ENCODE data around the gene NEU4. TPM values are rescaled to one million over a fixed set of nuclear protein-coding genes. Genes with fewer than 3 reads are reported as not detected.
"Not testable (repeated sequence)": the region's sequence is repeated elsewhere in the genome, so short reads cannot be mapped to it uniquely, and the experiment has no call there.

Gene NEU4
- total RNA-seq, 1 donor from 2014 or later = under 0.01 TPM

GRCh38 chr2:241833101-241833663 is 24.2 kb downstream of the NEU4 start:
- peak in 1 of 2 donors; percentile 13 for DNase-seq (ENCODE audit: low read depth in 2 of 2)

- DNase-seq (ENCODE audit: low read depth in 2 of 2) = not testable (repeated sequence)
Observed at GRCh38 chr2:241833756-241834526, 24.9 kb downstream of the NEU4 start.

GRCh38 chr2:241834527-241835210 is 25.7 kb downstream of the NEU4 start:
- no peak for DNase-seq (ENCODE audit: low read depth in 2 of 2)

GRCh38 chr2:241835611-241836010 is 26.6 kb downstream of the NEU4 start:
- no peak for DNase-seq (ENCODE audit: low read depth in 2 of 2)

DNA sequence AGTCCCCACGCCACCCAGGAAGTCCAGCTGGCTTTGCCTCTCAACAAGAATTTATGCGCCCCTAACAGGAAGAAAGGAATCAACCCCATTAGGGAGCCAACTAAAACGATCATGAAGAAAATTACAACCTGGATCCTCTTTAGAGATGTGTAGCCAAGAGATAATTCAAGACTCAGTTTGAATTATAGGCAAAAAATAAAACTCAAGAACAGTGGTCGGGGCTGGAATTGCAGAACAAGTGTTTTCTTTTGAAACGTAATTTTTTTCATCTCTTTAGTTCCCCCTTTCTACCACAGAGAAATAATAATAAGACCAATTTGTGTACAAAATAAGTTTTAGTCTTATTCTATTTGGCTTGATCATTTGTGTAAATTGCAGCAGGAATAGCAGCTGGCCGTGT is 27.3 kb downstream of the NEU4 start:
- DNase-seq (ENCODE audit: low read depth in 2 of 2) = no peak

DNA sequence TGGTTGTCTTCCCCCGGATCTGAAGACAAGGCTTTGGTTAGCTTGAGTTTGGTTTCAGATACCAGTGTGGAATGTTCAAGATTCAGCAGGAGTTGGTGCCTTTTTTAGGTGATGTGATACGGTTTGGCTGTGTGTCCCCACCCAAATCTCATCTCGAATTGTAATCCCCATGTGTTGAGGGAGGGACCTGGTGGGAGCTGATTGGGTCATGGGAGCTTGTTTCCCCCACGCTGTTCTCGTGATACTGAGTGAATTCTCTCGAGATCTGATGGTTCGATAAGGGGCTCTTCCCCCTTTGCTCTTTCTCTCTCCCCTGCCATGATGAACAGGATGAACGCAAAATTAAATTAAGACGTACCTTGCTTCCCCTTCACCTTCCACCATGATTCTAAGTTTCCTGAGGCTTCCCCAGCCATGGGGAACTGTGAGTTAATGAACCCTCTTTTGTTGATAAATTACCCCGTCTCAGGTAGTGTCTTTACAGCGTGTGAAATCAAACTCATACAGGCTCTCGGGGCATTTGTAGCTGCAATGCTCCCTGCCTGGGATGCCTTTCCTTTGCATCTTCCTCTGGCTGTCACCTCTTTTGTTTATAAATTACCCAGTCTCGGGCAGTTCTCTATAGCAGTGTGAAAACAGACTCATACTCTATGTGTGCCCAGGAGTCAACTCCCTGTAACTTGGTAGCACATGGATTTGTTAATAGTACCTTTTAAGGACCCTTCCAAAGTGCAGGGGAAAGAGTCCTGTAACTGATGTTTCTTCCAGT is 28.4 kb downstream of the NEU4 start:
- DNase-seq (ENCODE audit: low read depth in 2 of 2) = no peak

DNA sequence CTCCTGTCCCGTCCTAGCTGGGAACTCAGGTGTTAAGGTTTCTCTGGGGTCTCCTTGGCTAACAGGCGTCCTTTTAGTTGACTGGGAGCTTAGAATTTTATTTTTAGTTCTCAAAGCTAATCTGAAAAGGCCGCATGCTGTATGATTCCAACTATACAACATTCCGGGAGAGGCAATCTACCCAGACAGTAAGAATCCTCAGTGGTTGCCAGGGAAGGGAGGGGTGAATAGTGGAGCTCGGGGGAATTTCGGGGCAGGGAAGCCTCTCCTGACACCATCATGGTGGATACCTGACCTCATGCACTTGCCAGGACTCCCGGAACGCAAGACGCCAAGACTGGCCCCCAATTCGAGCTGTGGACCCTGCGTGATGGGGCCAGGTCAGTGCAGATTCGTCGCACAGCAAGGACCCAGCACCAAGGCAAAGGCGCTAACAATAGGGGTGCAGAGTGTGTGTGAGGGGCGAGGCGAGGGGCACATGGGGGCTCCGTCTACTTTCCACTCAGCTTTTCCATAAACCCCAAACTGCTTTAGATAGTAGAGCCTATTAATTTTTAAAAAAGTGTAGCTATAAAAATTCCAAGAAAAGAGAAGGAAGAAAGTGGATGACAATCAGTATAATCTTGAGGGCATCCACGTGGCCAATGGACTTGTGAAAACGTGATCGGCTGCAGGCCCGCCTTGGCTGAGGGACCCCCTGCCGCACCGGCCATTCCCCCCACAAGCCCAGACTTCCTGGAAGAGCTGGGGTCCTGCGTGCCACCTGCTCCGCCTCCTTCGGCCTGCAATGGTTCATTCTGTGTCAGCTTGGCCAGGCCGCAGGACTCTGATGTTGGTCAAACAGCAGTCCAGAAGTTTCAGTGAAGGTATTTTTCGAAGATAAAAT is 32.4 kb downstream of the NEU4 start:
- no peak for DNase-seq (ENCODE audit: low read depth in 2 of 2)

DNA sequence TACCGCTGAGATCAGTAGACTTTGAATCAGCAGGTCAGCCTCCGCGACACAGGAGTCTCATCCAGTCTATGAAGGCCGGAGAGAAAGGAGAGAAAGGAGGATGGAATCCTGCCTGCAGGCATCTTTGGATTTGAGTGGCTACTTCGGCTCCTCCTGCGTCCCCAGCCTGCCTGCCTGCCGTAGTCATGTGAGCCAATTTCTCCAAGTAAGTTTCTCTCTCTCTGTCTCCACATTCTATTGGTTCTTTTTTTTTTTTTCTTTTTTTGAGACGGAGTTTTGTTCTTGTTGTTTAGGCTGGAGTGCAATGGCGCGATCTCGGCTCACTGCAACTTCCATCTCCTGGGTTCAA is 33.0 kb downstream of the NEU4 start:
- DNase-seq (ENCODE audit: low read depth in 2 of 2) = no peak

DNA sequence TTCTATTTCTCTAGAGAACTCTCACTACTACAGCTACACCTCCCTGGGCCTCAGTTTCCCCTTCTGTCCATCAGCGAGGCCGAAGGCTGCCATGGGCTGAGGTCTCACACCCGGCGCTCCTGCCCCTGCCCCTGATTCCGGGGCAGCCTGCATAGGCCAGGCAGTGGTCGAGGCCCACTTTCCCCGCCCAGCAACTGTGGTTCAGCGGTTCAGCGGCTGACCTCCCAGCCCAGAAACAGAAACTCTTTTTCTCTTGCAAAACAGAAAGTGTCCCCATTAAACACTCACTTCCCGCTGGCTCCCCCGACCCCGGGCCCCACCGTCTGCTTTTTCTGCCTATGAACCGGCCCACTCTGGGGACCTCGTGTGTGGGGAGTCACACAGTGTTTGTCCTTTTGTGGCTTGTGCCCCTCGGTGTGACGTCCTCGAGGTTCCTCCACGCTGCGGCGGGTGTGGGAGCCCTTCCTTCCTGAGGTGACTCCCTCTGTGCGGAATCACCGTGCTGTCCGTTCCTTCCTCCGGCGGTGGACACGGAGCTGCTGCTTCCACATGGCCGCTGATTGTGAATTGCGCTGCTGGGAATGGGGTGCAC is 33.7 kb downstream of the NEU4 start:
- DNase-seq (ENCODE audit: low read depth in 2 of 2) = peak; percentile 10 to 59

DNA sequence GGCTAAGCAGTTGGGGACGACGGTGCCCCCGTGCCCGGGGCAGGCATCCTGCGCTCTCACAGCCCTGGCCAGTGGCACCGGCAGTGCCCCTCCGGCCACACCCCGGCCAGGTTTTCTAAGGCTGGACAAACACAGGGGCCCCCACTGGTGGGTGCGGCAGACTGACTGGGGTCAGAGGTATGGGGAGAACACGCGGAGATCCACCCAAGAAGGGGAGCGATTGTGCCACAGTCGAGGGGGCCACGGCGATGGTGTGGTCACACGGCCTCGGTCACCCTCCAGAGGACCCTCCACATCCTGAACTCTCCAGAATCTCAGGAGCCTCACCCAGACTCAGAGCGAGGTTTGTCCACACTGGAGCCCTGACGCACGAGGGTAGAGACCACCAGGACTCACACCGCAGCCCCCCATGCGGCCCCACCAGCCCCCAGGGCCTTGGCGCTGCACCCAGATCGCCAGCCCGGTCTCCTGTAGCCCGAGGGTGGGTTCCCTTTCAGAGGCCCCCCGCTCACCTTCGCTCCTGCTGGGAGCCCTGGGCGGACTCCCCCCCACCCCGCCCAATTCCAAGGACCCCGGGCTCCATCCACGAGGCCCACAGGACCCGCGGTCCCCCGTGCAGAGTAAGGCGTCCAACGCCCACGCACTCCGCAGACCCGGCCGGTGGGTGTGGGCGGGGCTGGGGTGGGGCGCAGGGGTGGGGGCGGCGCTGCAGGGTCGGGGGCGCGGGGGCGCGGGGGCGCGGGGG is 34.5 kb downstream of the NEU4 start:
- DNase-seq (ENCODE audit: low read depth in 2 of 2) = no peak

GRCh38 chr2:241844066-241844728 is 35.2 kb downstream of the NEU4 start:
- peak; percentile 35 to 91 for DNase-seq (ENCODE audit: low read depth in 2 of 2)

DNA sequence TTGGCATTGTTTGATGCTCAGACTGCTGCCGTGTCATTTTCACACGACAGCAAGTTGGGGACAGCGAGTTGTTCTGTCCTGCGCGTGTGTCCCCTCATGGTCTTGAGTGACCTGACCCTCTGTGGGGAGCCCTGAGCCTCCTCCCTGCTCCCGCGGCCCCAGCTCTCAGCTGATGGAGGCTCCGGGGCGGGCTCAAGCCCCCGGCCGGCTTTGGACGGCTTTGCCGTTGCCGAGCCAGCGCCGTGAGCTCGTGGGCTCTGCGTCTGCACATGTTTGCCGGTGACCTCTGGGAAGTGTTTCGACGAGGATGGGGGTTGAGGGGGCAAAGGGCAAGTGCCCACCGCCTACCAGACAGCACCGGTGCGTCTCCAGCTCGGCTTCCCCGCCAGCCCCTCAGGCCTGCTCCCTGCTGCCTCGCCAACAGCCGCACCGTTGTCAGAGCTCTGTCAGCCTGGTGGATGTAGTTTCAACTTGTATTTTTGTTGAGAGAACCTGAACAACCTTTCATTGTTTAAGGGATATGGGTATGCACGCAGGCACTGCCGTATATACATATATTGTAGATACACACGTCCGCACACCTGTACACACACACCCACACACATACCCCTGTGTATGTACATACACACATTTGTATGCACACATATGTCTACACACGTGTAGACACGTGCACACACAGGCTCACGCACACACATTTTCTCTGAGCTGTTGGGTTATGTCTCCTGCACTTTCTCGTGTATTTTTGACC is 36.0 kb downstream of the NEU4 start:
- no peak for DNase-seq (ENCODE audit: low read depth in 2 of 2)

- no peak for DNase-seq (ENCODE audit: low read depth in 2 of 2)
Observed at GRCh38 chr2:241846406-241846805, 37.4 kb downstream of the NEU4 start.

DNA sequence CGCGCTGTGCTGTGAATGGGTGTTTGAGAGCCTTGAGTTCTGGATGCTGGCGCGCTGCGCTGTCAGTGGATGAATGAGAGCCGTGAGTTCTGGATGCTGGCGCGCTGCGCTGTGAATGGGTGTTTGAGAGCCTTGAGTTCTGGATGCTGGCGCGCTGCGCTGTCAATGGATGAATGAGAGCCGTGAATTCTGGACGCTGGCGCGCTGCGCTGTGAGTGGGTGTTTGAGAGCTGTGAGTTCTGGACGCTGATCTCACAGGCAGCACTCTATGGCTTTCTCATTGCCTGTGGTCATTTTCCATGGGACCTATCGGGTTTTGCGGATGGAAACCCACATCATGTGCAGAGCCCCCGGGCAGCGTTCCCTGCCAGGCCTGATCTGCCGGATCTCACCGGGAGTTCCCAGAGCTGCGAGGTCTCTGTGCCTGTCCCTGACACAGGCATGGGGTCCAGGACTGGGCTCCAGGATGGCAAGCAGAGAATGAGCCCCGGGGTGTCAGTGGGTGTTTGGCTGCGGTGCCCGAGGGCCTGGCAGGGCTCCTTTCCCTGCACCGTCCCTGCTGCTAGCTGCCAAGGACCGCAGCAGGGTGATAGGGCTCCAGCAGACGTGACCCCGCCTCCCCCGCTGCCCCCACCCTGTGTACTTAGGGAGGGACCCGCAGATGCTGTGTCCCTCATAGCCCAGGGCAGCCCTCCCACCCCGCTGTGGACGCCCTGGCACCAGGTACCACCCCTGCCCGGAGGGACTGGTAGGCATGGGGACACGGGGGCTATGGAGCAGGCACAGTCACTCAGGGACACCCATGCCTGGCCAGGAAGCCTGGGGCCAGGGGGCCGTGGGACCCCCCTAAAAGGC is 40.0 kb downstream of the NEU4 start:
- no peak for DNase-seq (ENCODE audit: low read depth in 2 of 2)

DNA sequence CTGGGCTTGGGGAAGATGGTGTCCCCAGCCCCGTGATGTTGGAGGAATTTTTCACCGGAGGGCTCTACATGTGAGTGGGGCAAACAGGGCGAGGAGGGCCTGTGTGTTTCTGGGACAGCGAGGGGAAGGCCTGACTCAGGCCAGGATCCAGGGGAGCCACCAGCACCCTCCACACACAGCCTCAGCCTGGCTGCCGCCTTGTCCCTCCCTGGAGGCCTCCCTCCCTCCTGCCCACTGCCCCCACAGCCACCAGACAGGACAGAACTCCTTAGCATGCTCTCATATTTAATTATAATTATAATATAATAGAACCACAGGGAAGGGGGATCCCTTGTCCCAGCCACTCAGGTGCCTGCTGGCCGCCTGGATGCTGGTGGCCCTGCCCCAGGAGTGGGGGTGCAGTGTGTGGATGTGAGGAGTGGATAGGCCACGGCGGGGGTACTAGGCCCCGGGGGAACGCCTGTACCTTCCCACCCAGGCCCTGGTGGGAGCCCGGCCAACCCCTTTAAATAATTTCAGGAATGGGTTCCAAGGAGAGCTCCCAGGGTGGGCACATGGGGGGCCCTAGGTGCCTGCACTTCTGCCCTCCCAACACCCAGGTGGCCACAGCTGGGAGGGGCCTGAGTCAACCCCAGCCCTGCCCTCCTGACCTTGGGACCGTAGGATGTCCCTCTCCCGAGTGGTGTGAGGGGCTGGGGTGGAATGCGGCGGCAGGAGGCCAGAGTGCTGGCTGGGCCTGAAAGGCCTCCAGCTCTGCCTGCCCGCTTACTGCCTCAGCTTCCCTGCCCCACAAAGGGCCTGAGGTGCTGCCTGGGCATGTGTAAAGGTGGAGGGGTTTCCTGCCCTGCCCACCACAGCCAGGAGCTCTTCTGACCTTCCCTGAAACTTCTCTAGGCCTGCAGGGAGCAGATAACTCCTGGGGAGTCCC is 40.9 kb downstream of the NEU4 start:
- DNase-seq (ENCODE audit: low read depth in 2 of 2) = no peak

DNA sequence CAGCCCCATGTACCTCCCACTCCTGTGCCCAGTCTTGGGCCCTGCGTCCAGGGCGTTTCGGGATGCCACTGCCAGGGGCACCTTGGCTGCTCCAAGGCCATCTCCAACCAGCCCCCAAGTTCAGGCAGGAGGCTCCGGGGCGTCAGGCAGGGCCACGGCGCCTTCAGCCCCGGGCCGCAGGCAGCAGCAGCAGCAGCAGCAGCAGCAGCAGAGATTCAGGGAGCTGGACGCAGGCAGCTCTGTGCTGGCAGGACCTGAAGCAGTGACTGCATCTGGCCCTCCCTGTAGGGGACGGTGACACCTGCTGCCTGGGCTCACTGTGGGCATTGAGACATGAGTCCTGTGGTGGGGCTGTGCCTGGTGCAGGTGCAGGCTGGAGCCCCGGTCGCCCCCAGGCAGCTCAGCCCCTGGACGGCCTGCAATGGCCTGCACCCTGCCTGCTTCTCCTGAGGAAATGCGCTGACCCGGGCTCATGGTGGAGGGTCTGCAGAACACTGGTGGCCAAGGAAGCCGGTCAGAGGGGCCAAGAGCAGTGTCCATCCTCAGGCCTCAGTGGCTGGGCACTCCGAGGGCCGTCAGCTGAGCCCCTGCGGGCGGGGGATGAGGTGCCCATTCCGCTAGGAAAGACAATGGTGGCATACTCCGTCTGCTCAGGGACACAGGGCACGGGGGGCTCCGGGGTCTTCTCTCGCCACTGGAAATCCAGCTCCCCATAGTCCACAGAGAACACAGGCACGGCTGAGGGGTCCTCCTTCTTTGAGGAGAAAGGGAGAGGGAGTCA is 41.7 kb downstream of the NEU4 start:
- DNase-seq (ENCODE audit: low read depth in 2 of 2) = no peak

Data from lung microvascular endothelial cell (primary cell).